K562 (cell line): ENCODE measurements around the gene TTLL4. TPM values are rescaled to one million over a fixed set of nuclear protein-coding genes. Genes with fewer than 3 reads are reported as not detected.

ENCODE experiments used
- ARID1B ChIP-seq: fragments of 450-650 bp; IDR thresholded peaks from 2 replicates; pipeline ENCODE4 v1.6.1; 2016; ENCODE audit warnings: antibody characterized with exemption, mild to moderate bottlenecking, inconsistent platforms
- BCOR ChIP-seq: fragments of 450-650 bp; IDR thresholded peaks from 2 replicates; pipeline ENCODE4 v1.6.1; 2016
- CEBPB ChIP-seq: fragments of 450-650 bp; IDR thresholded peaks from 2 replicates; pipeline ENCODE4 v1.6.1; 2016; ENCODE audit warnings: missing genetic modification characterization, missing compliant biosample characterization
- ERF ChIP-seq: fragments of 450-650 bp; formaldehyde crosslinking; IDR thresholded peaks from 2 replicates; pipeline ENCODE4 v1.4.0; 2020; ENCODE audit warnings: mild to moderate bottlenecking, mixed read lengths
- HNRNPL ChIP-seq: fragments of 200-400 bp; formaldehyde crosslinking; IDR thresholded peaks from 2 replicates; pipeline ENCODE4 v1.6.1; 2017; ENCODE audit warnings: low read depth, mild to moderate bottlenecking, low read length
- MAFK ChIP-seq: IDR thresholded peaks from 2 replicates; pipeline ENCODE4 v1.6.1; 2011; ENCODE audit warnings: low read length, improper control_type of control experiment
- RNF2 ChIP-seq: sonication (generic); IDR thresholded peaks from 2 replicates; pipeline ENCODE4 v1.6.1; 2016
- SP2 ChIP-seq: IDR thresholded peaks from 2 replicates; pipeline ENCODE4 v1.6.1; 2011; ENCODE audit warnings: mild to moderate bottlenecking, low read depth, low read length, moderate library complexity; ENCODE audit not compliant: poor library complexity, severe bottlenecking; ENCODE audit errors: extremely low read depth
- ZKSCAN1 ChIP-seq: fragments of 150-350 bp; IDR thresholded peaks from 2 replicates; pipeline ENCODE4 v1.6.1; 2016; ENCODE audit warnings: low read depth, low read length
- ZNF280B ChIP-seq: fragments of 250-450 bp; sonication (Bioruptor Pico); IDR thresholded peaks from 2 replicates; pipeline ENCODE4 v1.5.1; 2021; ENCODE audit warnings: mild to moderate bottlenecking
- ZNF444 ChIP-seq: fragments of 250-450 bp; sonication (Bioruptor Pico); IDR thresholded peaks from 2 replicates; pipeline ENCODE4 v1.4.0; 2020; ENCODE audit warnings: mild to moderate bottlenecking, moderate library complexity
- ZNF75A ChIP-seq: fragments of 450-650 bp; formaldehyde crosslinking; IDR thresholded peaks from 2 replicates; pipeline ENCODE4 v1.4.0; 2020; ENCODE audit warnings: mild to moderate bottlenecking
- polyA plus RNA-seq, 8 experiments: library from polyadenylated mRNA; depleted of rRNA in 4 of 8; stranded (reverse) in 5 of 8; unstranded in 3 of 8; fragments of >200 nt; fragmentation: Nextera tagmentation in 2 of 8; fragmentation: Illumina TruSeq in 1 of 8; extraction: Ambion mirVana in 2 of 8; extraction: Trizol in 1 of 8; gene quantifications; 2 replicates each; pipeline versions ENCODE4 v1.2.1 to v1.2.3, GENCODE V29; 2011 to 2014; ENCODE audit warnings: inconsistent platforms in 1 of 8, missing spikeins in 1 of 8
- total RNA-seq, 7 experiments: library from RNA; depleted of rRNA in 6 of 7; stranded (reverse); fragments of >200 nt in 6 of 7; fragmentation: Illumina TruSeq in 2 of 7; extraction: Trizol in 2 of 7; gene quantifications; 2 replicates each; pipeline versions ENCODE4 v1.2.1 to v1.2.3, GENCODE V29; 2011 to 2021; ENCODE audit warnings: low replicate concordance in 1 of 7
- TF ChIP-seq, protein P1 (sequence below): fragments of 200-600 bp; sonication (generic); IDR thresholded peaks from one replicate; pipeline ENCODE4 v1.6.1; 2012; ENCODE audit warnings: mild to moderate bottlenecking, low read depth, low read length, inconsistent platforms
- TF ChIP-seq, protein P2 (sequence below), 2 experiments: fragments of 450-650 bp in 1 of 2; IDR thresholded peaks; 2 replicates each; pipeline ENCODE4 v1.6.1; 2011 to 2017; ENCODE audit warnings: low read depth in 2 of 2, antibody characterized with exemption in 1 of 2, borderline replicate concordance in 1 of 2, low read length in 1 of 2, mild to moderate bottlenecking in 1 of 2, mixed read lengths in 1 of 2; ENCODE audit not compliant: control insufficient read depth in 1 of 2

Gene TTLL4
- total and polyA plus RNA-seq, 9 of the 15 experiments (the other 6 are each of a cell fraction or from before 2014, with no cell fraction given) = 12.6 to 67.5 (median 24.5) TPM

DNA sequence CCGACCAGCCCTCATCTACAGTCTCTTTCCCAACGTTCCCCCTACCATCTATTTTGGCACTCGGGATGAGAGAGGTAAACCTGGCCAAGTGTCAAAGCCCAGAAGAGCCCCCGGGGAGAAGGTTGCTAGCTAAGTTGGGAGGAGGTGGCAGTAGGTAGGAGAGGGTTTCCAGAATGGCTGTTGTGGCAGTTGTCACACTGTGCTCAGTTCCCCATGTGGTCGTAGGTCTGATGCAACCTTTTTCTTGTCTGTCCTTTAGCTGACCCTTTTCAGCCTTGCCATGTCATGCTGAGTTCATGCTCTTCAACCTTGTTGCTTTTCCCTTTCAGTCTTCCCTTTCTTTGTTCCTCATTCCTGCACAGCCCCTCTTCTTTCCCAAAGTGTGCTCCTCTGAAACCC is 34.5 kb downstream of the TTLL4 start (continued):
- TF ChIP-seq, protein P1, sequence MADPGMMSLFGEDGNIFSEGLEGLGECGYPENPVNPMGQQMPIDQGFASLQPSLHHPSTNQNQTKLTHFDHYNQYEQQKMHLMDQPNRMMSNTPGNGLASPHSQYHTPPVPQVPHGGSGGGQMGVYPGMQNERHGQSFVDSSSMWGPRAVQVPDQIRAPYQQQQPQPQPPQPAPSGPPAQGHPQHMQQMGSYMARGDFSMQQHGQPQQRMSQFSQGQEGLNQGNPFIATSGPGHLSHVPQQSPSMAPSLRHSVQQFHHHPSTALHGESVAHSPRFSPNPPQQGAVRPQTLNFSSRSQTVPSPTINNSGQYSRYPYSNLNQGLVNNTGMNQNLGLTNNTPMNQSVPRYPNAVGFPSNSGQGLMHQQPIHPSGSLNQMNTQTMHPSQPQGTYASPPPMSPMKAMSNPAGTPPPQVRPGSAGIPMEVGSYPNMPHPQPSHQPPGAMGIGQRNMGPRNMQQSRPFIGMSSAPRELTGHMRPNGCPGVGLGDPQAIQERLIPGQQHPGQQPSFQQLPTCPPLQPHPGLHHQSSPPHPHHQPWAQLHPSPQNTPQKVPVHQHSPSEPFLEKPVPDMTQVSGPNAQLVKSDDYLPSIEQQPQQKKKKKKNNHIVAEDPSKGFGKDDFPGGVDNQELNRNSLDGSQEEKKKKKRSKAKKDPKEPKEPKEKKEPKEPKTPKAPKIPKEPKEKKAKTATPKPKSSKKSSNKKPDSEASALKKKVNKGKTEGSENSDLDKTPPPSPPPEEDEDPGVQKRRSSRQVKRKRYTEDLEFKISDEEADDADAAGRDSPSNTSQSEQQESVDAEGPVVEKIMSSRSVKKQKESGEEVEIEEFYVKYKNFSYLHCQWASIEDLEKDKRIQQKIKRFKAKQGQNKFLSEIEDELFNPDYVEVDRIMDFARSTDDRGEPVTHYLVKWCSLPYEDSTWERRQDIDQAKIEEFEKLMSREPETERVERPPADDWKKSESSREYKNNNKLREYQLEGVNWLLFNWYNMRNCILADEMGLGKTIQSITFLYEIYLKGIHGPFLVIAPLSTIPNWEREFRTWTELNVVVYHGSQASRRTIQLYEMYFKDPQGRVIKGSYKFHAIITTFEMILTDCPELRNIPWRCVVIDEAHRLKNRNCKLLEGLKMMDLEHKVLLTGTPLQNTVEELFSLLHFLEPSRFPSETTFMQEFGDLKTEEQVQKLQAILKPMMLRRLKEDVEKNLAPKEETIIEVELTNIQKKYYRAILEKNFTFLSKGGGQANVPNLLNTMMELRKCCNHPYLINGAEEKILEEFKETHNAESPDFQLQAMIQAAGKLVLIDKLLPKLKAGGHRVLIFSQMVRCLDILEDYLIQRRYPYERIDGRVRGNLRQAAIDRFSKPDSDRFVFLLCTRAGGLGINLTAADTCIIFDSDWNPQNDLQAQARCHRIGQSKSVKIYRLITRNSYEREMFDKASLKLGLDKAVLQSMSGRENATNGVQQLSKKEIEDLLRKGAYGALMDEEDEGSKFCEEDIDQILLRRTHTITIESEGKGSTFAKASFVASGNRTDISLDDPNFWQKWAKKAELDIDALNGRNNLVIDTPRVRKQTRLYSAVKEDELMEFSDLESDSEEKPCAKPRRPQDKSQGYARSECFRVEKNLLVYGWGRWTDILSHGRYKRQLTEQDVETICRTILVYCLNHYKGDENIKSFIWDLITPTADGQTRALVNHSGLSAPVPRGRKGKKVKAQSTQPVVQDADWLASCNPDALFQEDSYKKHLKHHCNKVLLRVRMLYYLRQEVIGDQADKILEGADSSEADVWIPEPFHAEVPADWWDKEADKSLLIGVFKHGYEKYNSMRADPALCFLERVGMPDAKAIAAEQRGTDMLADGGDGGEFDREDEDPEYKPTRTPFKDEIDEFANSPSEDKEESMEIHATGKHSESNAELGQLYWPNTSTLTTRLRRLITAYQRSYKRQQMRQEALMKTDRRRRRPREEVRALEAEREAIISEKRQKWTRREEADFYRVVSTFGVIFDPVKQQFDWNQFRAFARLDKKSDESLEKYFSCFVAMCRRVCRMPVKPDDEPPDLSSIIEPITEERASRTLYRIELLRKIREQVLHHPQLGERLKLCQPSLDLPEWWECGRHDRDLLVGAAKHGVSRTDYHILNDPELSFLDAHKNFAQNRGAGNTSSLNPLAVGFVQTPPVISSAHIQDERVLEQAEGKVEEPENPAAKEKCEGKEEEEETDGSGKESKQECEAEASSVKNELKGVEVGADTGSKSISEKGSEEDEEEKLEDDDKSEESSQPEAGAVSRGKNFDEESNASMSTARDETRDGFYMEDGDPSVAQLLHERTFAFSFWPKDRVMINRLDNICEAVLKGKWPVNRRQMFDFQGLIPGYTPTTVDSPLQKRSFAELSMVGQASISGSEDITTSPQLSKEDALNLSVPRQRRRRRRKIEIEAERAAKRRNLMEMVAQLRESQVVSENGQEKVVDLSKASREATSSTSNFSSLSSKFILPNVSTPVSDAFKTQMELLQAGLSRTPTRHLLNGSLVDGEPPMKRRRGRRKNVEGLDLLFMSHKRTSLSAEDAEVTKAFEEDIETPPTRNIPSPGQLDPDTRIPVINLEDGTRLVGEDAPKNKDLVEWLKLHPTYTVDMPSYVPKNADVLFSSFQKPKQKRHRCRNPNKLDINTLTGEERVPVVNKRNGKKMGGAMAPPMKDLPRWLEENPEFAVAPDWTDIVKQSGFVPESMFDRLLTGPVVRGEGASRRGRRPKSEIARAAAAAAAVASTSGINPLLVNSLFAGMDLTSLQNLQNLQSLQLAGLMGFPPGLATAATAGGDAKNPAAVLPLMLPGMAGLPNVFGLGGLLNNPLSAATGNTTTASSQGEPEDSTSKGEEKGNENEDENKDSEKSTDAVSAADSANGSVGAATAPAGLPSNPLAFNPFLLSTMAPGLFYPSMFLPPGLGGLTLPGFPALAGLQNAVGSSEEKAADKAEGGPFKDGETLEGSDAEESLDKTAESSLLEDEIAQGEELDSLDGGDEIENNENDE = no peak
- 0 out of 2 replicates have a peak, but pooled peaks have one; percentile 40 for TF ChIP-seq RNF2
- TF ChIP-seq, protein P2, sequence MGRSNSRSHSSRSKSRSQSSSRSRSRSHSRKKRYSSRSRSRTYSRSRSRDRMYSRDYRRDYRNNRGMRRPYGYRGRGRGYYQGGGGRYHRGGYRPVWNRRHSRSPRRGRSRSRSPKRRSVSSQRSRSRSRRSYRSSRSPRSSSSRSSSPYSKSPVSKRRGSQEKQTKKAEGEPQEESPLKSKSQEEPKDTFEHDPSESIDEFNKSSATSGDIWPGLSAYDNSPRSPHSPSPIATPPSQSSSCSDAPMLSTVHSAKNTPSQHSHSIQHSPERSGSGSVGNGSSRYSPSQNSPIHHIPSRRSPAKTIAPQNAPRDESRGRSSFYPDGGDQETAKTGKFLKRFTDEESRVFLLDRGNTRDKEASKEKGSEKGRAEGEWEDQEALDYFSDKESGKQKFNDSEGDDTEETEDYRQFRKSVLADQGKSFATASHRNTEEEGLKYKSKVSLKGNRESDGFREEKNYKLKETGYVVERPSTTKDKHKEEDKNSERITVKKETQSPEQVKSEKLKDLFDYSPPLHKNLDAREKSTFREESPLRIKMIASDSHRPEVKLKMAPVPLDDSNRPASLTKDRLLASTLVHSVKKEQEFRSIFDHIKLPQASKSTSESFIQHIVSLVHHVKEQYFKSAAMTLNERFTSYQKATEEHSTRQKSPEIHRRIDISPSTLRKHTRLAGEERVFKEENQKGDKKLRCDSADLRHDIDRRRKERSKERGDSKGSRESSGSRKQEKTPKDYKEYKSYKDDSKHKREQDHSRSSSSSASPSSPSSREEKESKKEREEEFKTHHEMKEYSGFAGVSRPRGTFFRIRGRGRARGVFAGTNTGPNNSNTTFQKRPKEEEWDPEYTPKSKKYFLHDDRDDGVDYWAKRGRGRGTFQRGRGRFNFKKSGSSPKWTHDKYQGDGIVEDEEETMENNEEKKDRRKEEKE (IDR thresholded peaks at IDR 0.05; ENCODE audit: borderline replicate concordance in 1 of 2, control insufficient read depth in 1 of 2, low read depth in 2 of 2, low read length in 1 of 2) = no peak
- no peak for TF ChIP-seq SP2
- no peak for TF ChIP-seq HNRNPL
- no peak for TF ChIP-seq ZNF444 (CRISPR knock-in tag)
- no peak for TF ChIP-seq ZNF75A (CRISPR knock-in tag)
- peak; percentile 54 for TF ChIP-seq ARID1B
- TF ChIP-seq CEBPB (tag) = peak; percentile 95
- TF ChIP-seq ERF = no peak
- TF ChIP-seq BCOR = no peak
- TF ChIP-seq MAFK = 0 out of 2 replicates have a peak, but pooled peaks have one; percentile 49
- TF ChIP-seq ZKSCAN1 = peak; percentile 16; the same call in 1 of the 2 replicates
- TF ChIP-seq ZNF280B = no peak
